ENCODE results near the gene FAM81A. TPM values are rescaled to one million over a fixed set of nuclear protein-coding genes. Genes with fewer than 3 reads are reported as not detected.

The FAM81A gene
- polyA plus RNA-seq, 1 donor (not counting 4 experiments of a cell fraction or from before 2014, with no cell fraction given): 0.84 TPM

- Histone ChIP-seq H3K9me3 (ENCODE audit: control insufficient read depth, low read depth, low read length) (no peaks in the 10 kb centered on the region), H2AFZ (ENCODE audit: control insufficient read depth, low read length) (no peak overlapping the region), H3K27ac (ENCODE audit: control insufficient read depth, insufficient read depth, low read length) (no peak overlapping the region), H3K4me3 (ENCODE audit: control insufficient read depth in 2 of 3, extremely low read depth in 1 of 3, insufficient read depth in 2 of 3, low read depth in 1 of 3, low read length in 3 of 3) (peak overlapping the region; percentile 29 to 65 (median 61)), H4K20me1 (ENCODE audit: control insufficient read depth, extremely low read depth, insufficient read depth, low read length) (no peaks in the 10 kb centered on the region), H3K9ac (ENCODE audit: control insufficient read depth, extremely low read depth, insufficient read depth, low read length) (no peak overlapping the region), H3K36me3 (ENCODE audit: control insufficient read depth in 2 of 2, extremely low read depth in 1 of 2, insufficient read depth in 2 of 2, low read length in 2 of 2) (no peaks in the 10 kb centered on the region), H3K79me2 (ENCODE audit: control insufficient read depth, insufficient read depth, low read length) (no peaks in the 10 kb centered on the region), H3K4me1 (ENCODE audit: control insufficient read depth, extremely low read depth, insufficient read depth, low read length) (peaks cover 13% of the 10 kb centered on the region), H3K4me2 (ENCODE audit: control insufficient read depth, extremely low read depth, insufficient read depth, low read depth, low read length) (peak overlapping the region; percentile 90), H3K9me1 (ENCODE audit: control insufficient read depth, extremely low read depth, insufficient read depth, low read length) (no peaks in the 10 kb centered on the region), H3K27me3 (ENCODE audit: control insufficient read depth, extremely low read depth, insufficient read depth, low read length) (peaks cover 19% of the 10 kb centered on the region)
- FAIRE-seq (no peak), DNase-seq (ENCODE audit: low read depth, low spot score) (no peak)
- dilution Hi-C loops (cut with MboI; ENCODE audit: extremely low pct_ligation_motif_present, low sequenced_read_pairs): no loop called here
- no peak for TF ChIP-seq CTCF (optimal IDR thresholded peaks at IDR 0.05 in 1 of 3, IDR thresholded peaks at IDR 0.05 in 1 of 3, conservative IDR thresholded peaks at IDR 0.05 in 1 of 3; ENCODE audit: extremely low read depth in 1 of 3, insufficient read depth in 2 of 3, low read length in 3 of 3)
- peak; percentile 84 for TF ChIP-seq EZH2 (IDR thresholded peaks at IDR 0.05; ENCODE audit: low read length)
Observed at GRCh38 chr15:59437142-59437816, 707 bp upstream of the FAM81A start.

- Histone ChIP-seq H3K79me2 (ENCODE audit: control insufficient read depth, insufficient read depth, low read length) (no peaks in the 10 kb centered on the region), H3K9me1 (ENCODE audit: control insufficient read depth, extremely low read depth, insufficient read depth, low read length) (no peaks in the 10 kb centered on the region), H4K20me1 (ENCODE audit: control insufficient read depth, extremely low read depth, insufficient read depth, low read length) (no peaks in the 10 kb centered on the region), H3K36me3 (ENCODE audit: control insufficient read depth in 2 of 2, extremely low read depth in 1 of 2, insufficient read depth in 2 of 2, low read length in 2 of 2) (no peaks in the 10 kb centered on the region), H3K9ac (ENCODE audit: control insufficient read depth, extremely low read depth, insufficient read depth, low read length) (peak overlapping the region; percentile 34), H3K27ac (ENCODE audit: control insufficient read depth, insufficient read depth, low read length) (no peak overlapping the region), H3K27me3 (ENCODE audit: control insufficient read depth, extremely low read depth, insufficient read depth, low read length) (peaks cover 19% of the 10 kb centered on the region), H3K9me3 (ENCODE audit: control insufficient read depth, low read depth, low read length) (no peaks in the 10 kb centered on the region), H3K4me2 (ENCODE audit: control insufficient read depth, extremely low read depth, insufficient read depth, low read depth, low read length) (peak overlapping the region; percentile 76), H2AFZ (ENCODE audit: control insufficient read depth, low read length) (peak overlapping the region; percentile 56), H3K4me3 (ENCODE audit: control insufficient read depth in 2 of 3, extremely low read depth in 1 of 3, insufficient read depth in 2 of 3, low read depth in 1 of 3, low read length in 3 of 3) (peak overlapping the region; percentile 40 to 57 (median 44)), H3K4me1 (ENCODE audit: control insufficient read depth, extremely low read depth, insufficient read depth, low read length) (peaks cover 13% of the 10 kb centered on the region)
- DNase-seq (ENCODE audit: low read depth, low spot score) (no peak), FAIRE-seq (no peak)
- TF ChIP-seq CTCF (optimal IDR thresholded peaks at IDR 0.05 in 1 of 3, IDR thresholded peaks at IDR 0.05 in 1 of 3, conservative IDR thresholded peaks at IDR 0.05 in 1 of 3; ENCODE audit: extremely low read depth in 1 of 3, insufficient read depth in 2 of 3, low read length in 3 of 3) (no peak), EZH2 (IDR thresholded peaks at IDR 0.05; ENCODE audit: low read length) (peak; percentile 49)
- dilution Hi-C loops (cut with MboI; ENCODE audit: extremely low pct_ligation_motif_present, low sequenced_read_pairs): no loop called here
Observed at GRCh38 chr15:59438625-59439290, 772 bp downstream of the FAM81A start.
